Measurements from ENCODE around the gene GCN1.

GCN1 gene

GRCh38 chr12:120161852-120162251 is 32.7 kb downstream of the GCN1 start:
- H3K4me3 ChIP-seq (replicated peaks; ENCODE audit: low read depth, low read length), result no peak overlapping the region
- no peak for DNase-seq (ENCODE audit: extremely low read depth, low read depth)
- TF ChIP-seq, protein P1, sequence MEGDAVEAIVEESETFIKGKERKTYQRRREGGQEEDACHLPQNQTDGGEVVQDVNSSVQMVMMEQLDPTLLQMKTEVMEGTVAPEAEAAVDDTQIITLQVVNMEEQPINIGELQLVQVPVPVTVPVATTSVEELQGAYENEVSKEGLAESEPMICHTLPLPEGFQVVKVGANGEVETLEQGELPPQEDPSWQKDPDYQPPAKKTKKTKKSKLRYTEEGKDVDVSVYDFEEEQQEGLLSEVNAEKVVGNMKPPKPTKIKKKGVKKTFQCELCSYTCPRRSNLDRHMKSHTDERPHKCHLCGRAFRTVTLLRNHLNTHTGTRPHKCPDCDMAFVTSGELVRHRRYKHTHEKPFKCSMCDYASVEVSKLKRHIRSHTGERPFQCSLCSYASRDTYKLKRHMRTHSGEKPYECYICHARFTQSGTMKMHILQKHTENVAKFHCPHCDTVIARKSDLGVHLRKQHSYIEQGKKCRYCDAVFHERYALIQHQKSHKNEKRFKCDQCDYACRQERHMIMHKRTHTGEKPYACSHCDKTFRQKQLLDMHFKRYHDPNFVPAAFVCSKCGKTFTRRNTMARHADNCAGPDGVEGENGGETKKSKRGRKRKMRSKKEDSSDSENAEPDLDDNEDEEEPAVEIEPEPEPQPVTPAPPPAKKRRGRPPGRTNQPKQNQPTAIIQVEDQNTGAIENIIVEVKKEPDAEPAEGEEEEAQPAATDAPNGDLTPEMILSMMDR (IDR thresholded peaks at IDR 0.05; ENCODE audit: low read depth, low read length, missing control alignments), result no peak

GRCh38 chr12:120159509-120160237 is 34.8 kb downstream of the GCN1 start:
- TF ChIP-seq, protein P1 (IDR thresholded peaks at IDR 0.05; ENCODE audit: low read depth, low read length, missing control alignments), result no peak
- no peak for DNase-seq (ENCODE audit: extremely low read depth, low read depth)
- H3K4me3 ChIP-seq (replicated peaks; ENCODE audit: low read depth, low read length), result no peak overlapping the region

- no peak overlapping the region for H3K4me3 ChIP-seq (replicated peaks; ENCODE audit: low read depth, low read length)
- TF ChIP-seq, protein P1 (IDR thresholded peaks at IDR 0.05; ENCODE audit: low read depth, low read length, missing control alignments), result no peak
Measured at GRCh38 chr12:120158351-120158750, 36.2 kb downstream of the GCN1 start.

DNA sequence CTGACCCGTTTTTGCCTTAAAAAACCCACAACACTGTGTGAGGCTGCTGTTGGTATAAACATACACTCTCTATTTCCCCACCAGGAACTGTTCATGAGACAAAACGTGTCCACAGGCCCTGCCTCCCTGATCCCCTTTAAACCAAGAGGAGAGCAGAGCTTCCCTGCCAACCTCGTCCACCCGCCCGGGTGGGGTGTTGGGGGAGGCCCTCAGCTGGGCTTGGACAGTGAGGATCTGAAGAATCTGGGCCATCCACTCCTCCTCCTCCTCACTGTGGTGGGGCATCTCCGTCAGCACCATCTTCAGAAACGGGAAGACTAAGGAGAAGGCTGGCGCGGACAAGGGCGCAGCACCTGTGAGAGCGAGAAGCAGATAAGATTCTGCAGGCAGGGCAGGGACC is 36.8 kb downstream of the GCN1 start:
- no peak overlapping the region for H3K4me3 ChIP-seq (replicated peaks; ENCODE audit: low read depth, low read length)
- no peak for DNase-seq (ENCODE audit: extremely low read depth, low read depth)
- TF ChIP-seq, protein P1 (IDR thresholded peaks at IDR 0.05; ENCODE audit: low read depth, low read length, missing control alignments), result no peak

More at GRCh38 chr12:120158351-120158750, 36.2 kb downstream of the GCN1 start:
- DNase-seq (ENCODE audit: extremely low read depth, low read depth), result no peak

DNA sequence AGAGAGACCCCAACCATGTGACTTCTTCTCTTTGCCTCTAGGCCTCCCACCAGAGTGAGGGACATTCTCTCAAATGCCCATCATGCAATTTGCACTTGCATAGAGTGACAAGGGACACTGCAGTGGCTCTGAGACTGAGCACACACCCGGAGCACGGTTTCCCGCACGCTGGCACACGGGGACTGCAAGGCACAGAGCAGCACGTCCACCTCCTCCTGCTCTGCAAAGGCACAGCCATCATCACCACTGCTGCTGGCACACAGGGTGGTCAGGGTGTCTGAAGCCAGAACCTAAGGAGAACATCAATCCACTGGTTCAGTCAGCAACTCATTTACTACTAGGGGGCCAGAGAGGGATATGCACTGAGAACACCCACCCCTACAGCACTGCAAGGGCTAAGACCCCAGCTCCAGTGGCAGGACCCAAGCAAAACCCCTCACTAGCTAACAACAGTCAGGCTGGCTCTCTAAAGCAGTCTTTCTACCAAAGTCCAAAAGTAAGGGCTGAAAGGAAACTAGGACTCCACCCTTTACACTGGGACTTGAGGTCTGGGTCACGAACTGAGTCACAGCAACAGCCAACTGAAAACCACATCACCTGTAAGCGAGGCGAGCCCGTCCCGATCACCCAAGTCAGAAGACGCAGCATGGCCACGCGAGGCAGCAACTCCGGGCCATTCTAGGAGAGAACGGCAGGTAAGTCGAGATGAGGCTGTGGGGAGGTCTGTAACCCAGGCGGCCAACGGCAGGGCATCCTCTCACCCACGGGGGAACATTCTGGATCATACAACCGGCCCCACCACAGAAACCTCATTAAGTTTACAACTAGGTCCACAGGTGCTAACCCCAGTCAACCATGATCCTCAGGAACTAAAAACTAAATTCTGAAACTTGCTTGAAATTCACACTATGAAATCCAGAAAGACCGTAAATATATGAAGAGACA is 37.9 kb downstream of the GCN1 start:
- DNase-seq (ENCODE audit: extremely low read depth, low read depth), result no peak
- TF ChIP-seq, protein P1 (IDR thresholded peaks at IDR 0.05; ENCODE audit: low read depth, low read length, missing control alignments), result no peak
- H3K4me3 ChIP-seq (replicated peaks; ENCODE audit: low read depth, low read length), result no peak overlapping the region

DNA sequence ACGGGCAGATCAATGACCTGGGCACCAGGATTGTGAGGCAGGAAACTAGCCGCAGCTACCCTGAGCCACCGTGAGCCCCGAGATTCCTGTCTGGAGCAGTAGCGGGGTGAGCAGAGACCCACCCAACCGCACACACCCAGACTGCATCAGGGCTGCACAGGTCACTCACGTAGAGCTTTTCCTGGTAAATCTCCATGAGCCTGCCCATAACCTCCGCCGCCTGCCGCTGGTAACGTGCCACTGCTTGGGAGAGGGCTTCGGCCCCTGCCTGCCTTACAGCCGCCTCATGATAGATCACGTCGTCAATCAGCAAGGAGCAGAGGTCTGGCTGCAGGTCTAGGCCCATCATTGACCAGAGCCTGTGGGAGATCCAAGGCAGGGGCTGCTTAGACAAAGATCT is 39.4 kb downstream of the GCN1 start:
- TF ChIP-seq, protein P1 (IDR thresholded peaks at IDR 0.05; ENCODE audit: low read depth, low read length, missing control alignments), result no peak
- H3K4me3 ChIP-seq (replicated peaks; ENCODE audit: low read depth, low read length), result no peak overlapping the region
- no peak for DNase-seq (ENCODE audit: extremely low read depth, low read depth)

Measured in HFF-Myc (cell line).